HL-60 (cell line): Measurements from ENCODE around the gene HDHD5.

Experiments used
- GABPA ChIP-seq: IDR thresholded peaks from 2 replicates; pipeline ENCODE4 v1.6.1; 2012; ENCODE audit warnings: low read depth
- TF ChIP-seq, protein P1 (sequence below): IDR thresholded peaks from one replicate; pipeline ENCODE4 v1.5.1; 2011; ENCODE audit warnings: low read length, control low read depth, inconsistent platforms; ENCODE audit not compliant: insufficient read depth
- TF ChIP-seq, protein P2 (sequence below): IDR thresholded peaks from 2 replicates; pipeline ENCODE4 v1.6.1; 2012; ENCODE audit warnings: low read depth; ENCODE audit not compliant: insufficient replicate concordance

DNA sequence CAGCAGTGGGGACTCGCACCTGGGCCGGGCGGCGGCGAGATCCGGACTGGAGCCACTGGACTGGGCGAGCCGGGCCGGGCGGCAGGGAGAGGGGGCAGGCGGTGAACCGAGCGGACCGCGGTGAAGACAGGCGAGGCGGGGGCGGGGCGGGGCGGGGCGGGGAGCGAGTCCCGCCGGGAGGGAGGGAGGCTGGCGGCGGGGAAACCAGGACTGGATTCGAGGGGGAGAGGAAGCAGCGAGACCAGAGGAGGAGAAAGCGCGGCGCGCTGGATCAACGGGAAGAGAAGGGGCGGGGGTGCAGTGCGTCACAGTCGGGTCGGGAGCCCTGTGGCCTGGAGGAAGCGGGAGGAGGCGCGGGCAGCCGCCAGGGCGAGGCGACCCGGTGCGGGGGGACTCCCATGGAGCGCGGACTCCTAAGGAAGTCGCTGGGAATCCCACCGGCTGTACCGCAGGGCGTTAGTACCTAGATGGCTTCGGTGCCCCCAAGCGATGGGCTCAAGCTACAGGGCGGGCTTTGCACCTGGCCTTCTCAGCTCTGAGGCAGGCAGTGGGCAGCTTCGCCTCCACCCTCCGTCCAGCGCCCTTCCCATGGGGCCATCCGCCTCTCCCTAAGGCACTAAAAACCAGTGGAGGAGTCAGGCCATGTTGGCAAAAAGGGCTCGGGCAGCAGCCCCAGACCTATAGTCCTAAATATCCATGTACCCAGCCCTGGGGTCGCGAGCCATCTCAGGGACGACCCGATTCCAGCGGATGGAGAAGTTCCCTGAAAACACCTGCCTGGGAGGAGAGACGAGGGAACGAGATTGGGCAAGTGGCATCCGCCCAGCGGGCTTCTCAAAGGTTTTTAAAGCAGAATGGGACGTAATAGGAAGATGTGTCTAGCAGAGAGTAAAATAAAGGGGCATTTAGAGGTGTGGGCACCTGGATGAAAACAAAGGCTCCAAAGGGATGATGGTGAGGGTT, 37.6 kb downstream of the HDHD5 start, which contains the start of gene TMEM121B:
- TF ChIP-seq, protein P1, sequence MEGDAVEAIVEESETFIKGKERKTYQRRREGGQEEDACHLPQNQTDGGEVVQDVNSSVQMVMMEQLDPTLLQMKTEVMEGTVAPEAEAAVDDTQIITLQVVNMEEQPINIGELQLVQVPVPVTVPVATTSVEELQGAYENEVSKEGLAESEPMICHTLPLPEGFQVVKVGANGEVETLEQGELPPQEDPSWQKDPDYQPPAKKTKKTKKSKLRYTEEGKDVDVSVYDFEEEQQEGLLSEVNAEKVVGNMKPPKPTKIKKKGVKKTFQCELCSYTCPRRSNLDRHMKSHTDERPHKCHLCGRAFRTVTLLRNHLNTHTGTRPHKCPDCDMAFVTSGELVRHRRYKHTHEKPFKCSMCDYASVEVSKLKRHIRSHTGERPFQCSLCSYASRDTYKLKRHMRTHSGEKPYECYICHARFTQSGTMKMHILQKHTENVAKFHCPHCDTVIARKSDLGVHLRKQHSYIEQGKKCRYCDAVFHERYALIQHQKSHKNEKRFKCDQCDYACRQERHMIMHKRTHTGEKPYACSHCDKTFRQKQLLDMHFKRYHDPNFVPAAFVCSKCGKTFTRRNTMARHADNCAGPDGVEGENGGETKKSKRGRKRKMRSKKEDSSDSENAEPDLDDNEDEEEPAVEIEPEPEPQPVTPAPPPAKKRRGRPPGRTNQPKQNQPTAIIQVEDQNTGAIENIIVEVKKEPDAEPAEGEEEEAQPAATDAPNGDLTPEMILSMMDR, result no peak
- no peak for TF ChIP-seq GABPA
- TF ChIP-seq, protein P2, sequence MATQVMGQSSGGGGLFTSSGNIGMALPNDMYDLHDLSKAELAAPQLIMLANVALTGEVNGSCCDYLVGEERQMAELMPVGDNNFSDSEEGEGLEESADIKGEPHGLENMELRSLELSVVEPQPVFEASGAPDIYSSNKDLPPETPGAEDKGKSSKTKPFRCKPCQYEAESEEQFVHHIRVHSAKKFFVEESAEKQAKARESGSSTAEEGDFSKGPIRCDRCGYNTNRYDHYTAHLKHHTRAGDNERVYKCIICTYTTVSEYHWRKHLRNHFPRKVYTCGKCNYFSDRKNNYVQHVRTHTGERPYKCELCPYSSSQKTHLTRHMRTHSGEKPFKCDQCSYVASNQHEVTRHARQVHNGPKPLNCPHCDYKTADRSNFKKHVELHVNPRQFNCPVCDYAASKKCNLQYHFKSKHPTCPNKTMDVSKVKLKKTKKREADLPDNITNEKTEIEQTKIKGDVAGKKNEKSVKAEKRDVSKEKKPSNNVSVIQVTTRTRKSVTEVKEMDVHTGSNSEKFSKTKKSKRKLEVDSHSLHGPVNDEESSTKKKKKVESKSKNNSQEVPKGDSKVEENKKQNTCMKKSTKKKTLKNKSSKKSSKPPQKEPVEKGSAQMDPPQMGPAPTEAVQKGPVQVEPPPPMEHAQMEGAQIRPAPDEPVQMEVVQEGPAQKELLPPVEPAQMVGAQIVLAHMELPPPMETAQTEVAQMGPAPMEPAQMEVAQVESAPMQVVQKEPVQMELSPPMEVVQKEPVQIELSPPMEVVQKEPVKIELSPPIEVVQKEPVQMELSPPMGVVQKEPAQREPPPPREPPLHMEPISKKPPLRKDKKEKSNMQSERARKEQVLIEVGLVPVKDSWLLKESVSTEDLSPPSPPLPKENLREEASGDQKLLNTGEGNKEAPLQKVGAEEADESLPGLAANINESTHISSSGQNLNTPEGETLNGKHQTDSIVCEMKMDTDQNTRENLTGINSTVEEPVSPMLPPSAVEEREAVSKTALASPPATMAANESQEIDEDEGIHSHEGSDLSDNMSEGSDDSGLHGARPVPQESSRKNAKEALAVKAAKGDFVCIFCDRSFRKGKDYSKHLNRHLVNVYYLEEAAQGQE, result no peak
